DOHH2 (cell line): ENCODE data around the gene LDLRAD2.

Source experiments
- H3F3A ChIP-seq: fragments of 200-600 bp; sonication (generic), shearing (Covaris generic); 2 replicates; pipeline ENCODE4 v1.6.0; 2016; ENCODE audit warnings: antibody characterized with exemption, mild to moderate bottlenecking; ENCODE audit not compliant: control insufficient read depth, insufficient read depth
- H3K27ac ChIP-seq: fragments of 200-600 bp; sonication (generic); 2 replicates; pipeline ENCODE4 v1.5.1; 2014; ENCODE audit warnings: low read depth, mild to moderate bottlenecking, low read length, moderate library complexity
- H3K27me3 ChIP-seq: fragments of 200-600 bp; sonication (generic); 2 replicates; pipeline ENCODE4 v1.6.1; 2014; ENCODE audit warnings: mild to moderate bottlenecking, low read length, mixed read lengths; ENCODE audit not compliant: control insufficient read depth
- H3K36me3 ChIP-seq: fragments of 200-600 bp; sonication (generic); 2 replicates; pipeline ENCODE4 v1.6.1; 2014; ENCODE audit warnings: mild to moderate bottlenecking, low read length, moderate library complexity, mixed read lengths; ENCODE audit not compliant: control insufficient read depth
- H3K4me1 ChIP-seq: fragments of 200-600 bp; sonication (generic); 2 replicates; pipeline ENCODE4 v1.6.1; 2014; ENCODE audit warnings: mild to moderate bottlenecking, low read length, mixed read lengths; ENCODE audit not compliant: control insufficient read depth
- H3K4me2 ChIP-seq: fragments of 200-600 bp; sonication (generic); 2 replicates; pipeline ENCODE4 v1.6.0; 2014; ENCODE audit warnings: mild to moderate bottlenecking, low read length, moderate library complexity
- H3K4me3 ChIP-seq: fragments of 200-600 bp; sonication (generic); 2 replicates; pipeline ENCODE4 v1.5.1; 2014; ENCODE audit warnings: mild to moderate bottlenecking, low read length, mixed read lengths
- H3K79me2 ChIP-seq: fragments of 200-600 bp; sonication (generic); 2 replicates; pipeline ENCODE4 v1.6.1; 2014; ENCODE audit warnings: mild to moderate bottlenecking, low read length, mixed read lengths; ENCODE audit not compliant: control insufficient read depth
- H3K9me2 ChIP-seq: fragments of 200-600 bp; sonication (generic); replicated peaks from 2 replicates; pipeline ENCODE4 v1.6.1; 2014; ENCODE audit warnings: mild to moderate bottlenecking, low read length, mixed read lengths; ENCODE audit not compliant: control insufficient read depth
- H3K9me3 ChIP-seq: fragments of 200-600 bp; sonication (generic); 2 replicates; pipeline ENCODE4 v1.6.1; 2014; ENCODE audit warnings: antibody characterized with exemption, low read length, mixed read lengths; ENCODE audit not compliant: control insufficient read depth, insufficient read depth
- H4K20me1 ChIP-seq: fragments of 200-600 bp; sonication (generic); 2 replicates; pipeline ENCODE4 v1.6.0; 2014; ENCODE audit warnings: low read depth, mild to moderate bottlenecking, antibody characterized with exemption, low read length, moderate library complexity; ENCODE audit not compliant: control insufficient read depth, insufficient read depth
- CTCF ChIP-seq: fragments of 200-600 bp; sonication (generic); IDR thresholded peaks from one replicate; pipeline ENCODE4 v1.5.1; 2014; ENCODE audit warnings: antibody characterized with exemption, mild to moderate bottlenecking, low read depth, low read length; ENCODE audit not compliant: poor library complexity, severe bottlenecking
- EZH2phosphoT487 ChIP-seq: fragments of 200-600 bp; sonication (generic); IDR thresholded peaks from 2 replicates; pipeline ENCODE4 v1.6.1; 2017; ENCODE audit warnings: borderline replicate concordance, mild to moderate bottlenecking, antibody characterized with exemption, low read length, moderate library complexity, mixed read lengths

LDLRAD2 gene

GRCh38 chr1:21818656-21819055 lies 6.6 kb downstream of the LDLRAD2 start:
- no peaks in the 10 kb centered on the region for H3K36me3 ChIP-seq
- no peaks in the 10 kb centered on the region for H3K27me3 ChIP-seq
- H3K4me1 ChIP-seq: 0 out of 2 replicates have a peak, but pooled peaks cover 2% of the 10 kb centered on the region
- no peaks in the 10 kb centered on the region for H3K9me3 ChIP-seq
- H3K9me2 ChIP-seq: no peaks in the 10 kb centered on the region
- H3K4me3 ChIP-seq: no peak overlapping the region
- no peak overlapping the region for H3K4me2 ChIP-seq
- no peak for TF ChIP-seq EZH2phosphoT487
- H4K20me1 ChIP-seq: no peaks in the 10 kb centered on the region
- H3F3A ChIP-seq: no peaks in the 10 kb centered on the region
- H3K27ac ChIP-seq: no peak overlapping the region
- H3K79me2 ChIP-seq: no peaks in the 10 kb centered on the region

GRCh38 chr1:21820597-21821232 lies 8.7 kb downstream of the LDLRAD2 start:
- Histone ChIP-seq H3K4me2 (no peak overlapping the region), H3F3A (no peaks in the 10 kb centered on the region), H3K79me2 (no peaks in the 10 kb centered on the region), H3K4me1 (0 out of 2 replicates have a peak, but pooled peaks cover 2% of the 10 kb centered on the region), H3K9me3 (no peaks in the 10 kb centered on the region), H4K20me1 (no peaks in the 10 kb centered on the region), H3K36me3 (no peaks in the 10 kb centered on the region), H3K27me3 (no peaks in the 10 kb centered on the region), H3K4me3 (no peak overlapping the region), H3K9me2 (no peaks in the 10 kb centered on the region), H3K27ac (no peak overlapping the region)
- TF ChIP-seq EZH2phosphoT487: no peak

- H3K27me3 ChIP-seq: no peaks in the 10 kb centered on the region
- H3K9me3 ChIP-seq: no peaks in the 10 kb centered on the region
- no peak overlapping the region for H3K4me2 ChIP-seq
- no peak overlapping the region for H3K4me3 ChIP-seq
- 0 out of 2 replicates have a peak, but pooled peaks cover 2% of the 10 kb centered on the region for H3K4me1 ChIP-seq
- TF ChIP-seq CTCF (no peak), EZH2phosphoT487 (no peak)
- no peaks in the 10 kb centered on the region for H3K9me2 ChIP-seq
- no peak overlapping the region for H3K27ac ChIP-seq
- H3K79me2 ChIP-seq: no peaks in the 10 kb centered on the region
- H3K36me3 ChIP-seq: no peaks in the 10 kb centered on the region
- no peaks in the 10 kb centered on the region for H4K20me1 ChIP-seq
- no peaks in the 10 kb centered on the region for H3F3A ChIP-seq
Measured at GRCh38 chr1:21821385-21822019, 9.4 kb downstream of the LDLRAD2 start.

GRCh38 chr1:21822349-21822748 lies 10.3 kb downstream of the LDLRAD2 start:
- no peaks in the 10 kb centered on the region for H3K9me3 ChIP-seq
- no peak for TF ChIP-seq CTCF
- TF ChIP-seq EZH2phosphoT487: no peak
- no peaks in the 10 kb centered on the region for H3K27me3 ChIP-seq

More at GRCh38 chr1:21822349-21822748, 10.3 kb downstream of the LDLRAD2 start:
- H4K20me1 ChIP-seq: no peaks in the 10 kb centered on the region
- H3K27ac ChIP-seq: no peak overlapping the region
- H3K4me3 ChIP-seq: no peak overlapping the region
- no peaks in the 10 kb centered on the region for H3K9me2 ChIP-seq
- no peaks in the 10 kb centered on the region for H3F3A ChIP-seq
- H3K4me1 ChIP-seq: 0 out of 2 replicates have a peak, but pooled peaks cover 2% of the 10 kb centered on the region
- no peak overlapping the region for H3K4me2 ChIP-seq
- no peaks in the 10 kb centered on the region for H3K36me3 ChIP-seq
- no peaks in the 10 kb centered on the region for H3K79me2 ChIP-seq
